SK-N-SH treated with all-trans-retinoic acid at 6 μM for 48 hours (cell line): ENCODE measurements around the gene NKD2.
"Not testable (repeated sequence)": the region's sequence is repeated elsewhere in the genome, so short reads cannot be mapped to it uniquely, and the experiment has no call there.

Experiments used
- ATAC-seq: fragments of 200-7000 bp; cut with Tn5 transposase; 3 replicates; pipeline ENCODE4 v1.9.1; 2020; ENCODE audit warnings: mild to moderate bottlenecking, moderate library complexity
- BACH2 ChIP-seq: fragments of 250-450 bp; sonication (Bioruptor Pico); IDR thresholded peaks from 2 replicates; pipeline ENCODE4 v1.9.0; 2021; ENCODE audit warnings: mild to moderate bottlenecking, borderline replicate concordance
- ESRRG ChIP-seq: fragments of 250-450 bp; sonication (Bioruptor Pico); IDR thresholded peaks from 2 replicates; pipeline ENCODE4 v1.6.1; 2021; ENCODE audit warnings: mild to moderate bottlenecking
- ISL1 ChIP-seq: fragments of 250-450 bp; sonication (Bioruptor Pico); IDR thresholded peaks from 2 replicates; pipeline ENCODE4 v2.1.2; 2022; ENCODE audit warnings: mild to moderate bottlenecking, moderate library complexity
- PATZ1 ChIP-seq: fragments of 250-450 bp; sonication (Bioruptor Pico); IDR thresholded peaks from 2 replicates; pipeline ENCODE4 v1.8.0; 2020; ENCODE audit warnings: mild to moderate bottlenecking, moderate library complexity, borderline replicate concordance
- POU6F1 ChIP-seq: fragments of 250-450 bp; sonication (Bioruptor Pico); IDR thresholded peaks from 2 replicates; pipeline ENCODE4 v1.8.0; 2021; ENCODE audit warnings: low read depth, mild to moderate bottlenecking, moderate library complexity, borderline replicate concordance
- PPARA ChIP-seq: fragments of 250-450 bp; sonication (Bioruptor Pico); IDR thresholded peaks from 2 replicates; pipeline ENCODE4 v1.5.0; 2020; ENCODE audit warnings: mild to moderate bottlenecking, borderline replicate concordance
- RARB ChIP-seq: fragments of 250-450 bp; sonication (Bioruptor Pico); IDR thresholded peaks from 2 replicates; pipeline ENCODE4 v1.8.0; 2021; ENCODE audit warnings: mild to moderate bottlenecking, moderate library complexity
- SNAI2 ChIP-seq: fragments of 250-450 bp; sonication (Bioruptor Pico); IDR thresholded peaks from 2 replicates; pipeline ENCODE4 v1.5.0; 2020; ENCODE audit warnings: mild to moderate bottlenecking, moderate library complexity
- TCF4 ChIP-seq: fragments of 250-450 bp; sonication (Bioruptor Pico); IDR thresholded peaks from 2 replicates; pipeline ENCODE4 v1.8.0; 2021; ENCODE audit warnings: mild to moderate bottlenecking, moderate library complexity, borderline replicate concordance
- TSHZ2 ChIP-seq: fragments of 250-450 bp; sonication (Bioruptor Pico); IDR thresholded peaks from 2 replicates; pipeline ENCODE4 v1.5.0; 2020; ENCODE audit warnings: mild to moderate bottlenecking, moderate library complexity
- ZC3H10 ChIP-seq: fragments of 250-450 bp; sonication (Bioruptor Pico); IDR thresholded peaks from 2 replicates; pipeline ENCODE4 v1.5.1; 2021; ENCODE audit warnings: mild to moderate bottlenecking, moderate library complexity
- ZNF565 ChIP-seq: fragments of 450-650 bp; formaldehyde crosslinking; conservative IDR thresholded peaks from 2 replicates; pipeline ENCODE4 v1.5.0; 2020; ENCODE audit warnings: low read depth, mild to moderate bottlenecking, moderate library complexity
- ZNF70 ChIP-seq: fragments of 450-650 bp; formaldehyde crosslinking; IDR thresholded peaks from 2 replicates; pipeline ENCODE4 v1.5.0; 2020; ENCODE audit warnings: mild to moderate bottlenecking, moderate library complexity
- TF ChIP-seq, protein P1 (sequence below): fragments of 250-450 bp; sonication (Bioruptor Pico); IDR thresholded peaks from 2 replicates; pipeline ENCODE4 v1.5.1; 2020; ENCODE audit warnings: low read depth, mild to moderate bottlenecking, moderate library complexity
- TF ChIP-seq, protein P2 (sequence below): fragments of 250-450 bp; sonication (Bioruptor Pico); IDR thresholded peaks from 2 replicates; pipeline ENCODE4 v1.5.1; 2021; ENCODE audit warnings: mild to moderate bottlenecking, moderate library complexity

Gene NKD2

GRCh38 chr5:1079486-1079885 is 70.9 kb downstream of the NKD2 start:
- ATAC-seq: no peak
- TF ChIP-seq PPARA (CRISPR knock-in tag): no peak
- no peak for TF ChIP-seq TCF4 (CRISPR knock-in tag)

DNA sequence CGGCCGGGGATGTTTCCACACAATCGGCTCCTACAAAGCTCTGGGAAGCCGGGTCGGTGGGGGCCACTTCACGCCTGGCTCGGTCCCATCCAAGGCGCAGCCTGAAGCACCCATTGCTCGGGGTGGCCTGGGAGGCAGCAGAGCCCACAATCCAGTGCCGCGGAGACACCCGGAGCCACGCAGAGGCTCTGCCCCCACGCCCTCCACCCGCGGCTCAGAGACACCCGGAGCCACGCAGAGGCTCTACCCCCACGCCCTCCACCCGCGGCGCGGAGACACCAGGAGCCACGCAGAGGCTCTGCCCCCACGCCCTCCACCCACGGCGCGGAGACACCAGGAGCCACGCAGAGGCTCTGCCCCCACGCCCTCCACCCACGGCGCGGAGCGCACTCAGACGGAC is 71.4 kb downstream of the NKD2 start:
- no peak for TF ChIP-seq ZNF565 (CRISPR knock-in tag)
- TF ChIP-seq POU6F1 (CRISPR knock-in tag): no peak
- TF ChIP-seq, protein P1, sequence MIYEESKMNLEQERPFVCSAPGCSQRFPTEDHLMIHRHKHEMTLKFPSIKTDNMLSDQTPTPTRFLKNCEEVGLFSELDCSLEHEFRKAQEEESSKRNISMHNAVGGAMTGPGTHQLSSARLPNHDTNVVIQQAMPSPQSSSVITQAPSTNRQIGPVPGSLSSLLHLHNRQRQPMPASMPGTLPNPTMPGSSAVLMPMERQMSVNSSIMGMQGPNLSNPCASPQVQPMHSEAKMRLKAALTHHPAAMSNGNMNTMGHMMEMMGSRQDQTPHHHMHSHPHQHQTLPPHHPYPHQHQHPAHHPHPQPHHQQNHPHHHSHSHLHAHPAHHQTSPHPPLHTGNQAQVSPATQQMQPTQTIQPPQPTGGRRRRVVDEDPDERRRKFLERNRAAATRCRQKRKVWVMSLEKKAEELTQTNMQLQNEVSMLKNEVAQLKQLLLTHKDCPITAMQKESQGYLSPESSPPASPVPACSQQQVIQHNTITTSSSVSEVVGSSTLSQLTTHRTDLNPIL (CRISPR knock-in tag): no peak
- TF ChIP-seq, all 23 proteins: peak for 0
- ATAC-seq: no peak

DNA sequence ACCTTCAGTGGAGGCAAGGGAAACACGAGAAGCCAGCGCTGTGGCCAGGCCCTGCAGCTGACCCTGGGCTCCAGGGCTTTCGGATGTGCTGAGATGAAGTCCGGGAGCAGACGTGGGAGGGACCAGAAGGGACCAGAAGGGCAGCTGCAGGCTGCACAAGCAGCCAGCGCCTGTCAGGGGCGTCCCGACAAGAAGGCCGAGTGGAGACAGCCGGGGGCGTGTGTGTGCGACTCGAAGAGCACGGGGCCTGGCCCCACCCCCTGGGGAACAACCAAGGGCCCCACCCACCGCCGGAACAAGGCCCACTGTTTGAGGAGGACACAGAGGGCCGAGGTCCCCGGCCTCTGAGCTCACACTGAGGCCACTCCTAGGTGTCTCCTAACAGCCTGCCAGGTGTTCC is 71.8 kb downstream of the NKD2 start:
- no peak for TF ChIP-seq TSHZ2 (CRISPR knock-in tag)
- TF ChIP-seq ZNF70 (CRISPR knock-in tag): no peak
- TF ChIP-seq ZC3H10: no peak
- TF ChIP-seq SNAI2 (CRISPR knock-in tag): no peak
- no peak for TF ChIP-seq PATZ1 (CRISPR knock-in tag)
- no peak for TF ChIP-seq ISL1 (CRISPR knock-in tag)
- no peak for TF ChIP-seq POU6F1 (CRISPR knock-in tag)
- no peak for TF ChIP-seq RARB (CRISPR knock-in tag)
- TF ChIP-seq, protein P2, sequence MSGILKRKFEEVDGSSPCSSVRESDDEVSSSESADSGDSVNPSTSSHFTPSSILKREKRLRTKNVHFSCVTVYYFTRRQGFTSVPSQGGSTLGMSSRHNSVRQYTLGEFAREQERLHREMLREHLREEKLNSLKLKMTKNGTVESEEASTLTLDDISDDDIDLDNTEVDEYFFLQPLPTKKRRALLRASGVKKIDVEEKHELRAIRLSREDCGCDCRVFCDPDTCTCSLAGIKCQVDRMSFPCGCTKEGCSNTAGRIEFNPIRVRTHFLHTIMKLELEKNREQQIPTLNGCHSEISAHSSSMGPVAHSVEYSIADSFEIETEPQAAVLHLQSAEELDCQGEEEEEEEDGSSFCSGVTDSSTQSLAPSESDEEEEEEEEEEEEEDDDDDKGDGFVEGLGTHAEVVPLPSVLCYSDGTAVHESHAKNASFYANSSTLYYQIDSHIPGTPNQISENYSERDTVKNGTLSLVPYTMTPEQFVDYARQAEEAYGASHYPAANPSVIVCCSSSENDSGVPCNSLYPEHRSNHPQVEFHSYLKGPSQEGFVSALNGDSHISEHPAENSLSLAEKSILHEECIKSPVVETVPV (CRISPR knock-in tag): no peak
- TF ChIP-seq BACH2: no peak
- no peak for TF ChIP-seq ESRRG
- TF ChIP-seq, all 23 proteins: peak for 0
- ATAC-seq: no peak

- ATAC-seq: no peak
- TF ChIP-seq ZNF565 (CRISPR knock-in tag) (no peak), TSHZ2 (CRISPR knock-in tag) (no peak)
These were observed 72.9 kb downstream of the NKD2 start for GRCh38 chr5:1081519-1081918.

DNA sequence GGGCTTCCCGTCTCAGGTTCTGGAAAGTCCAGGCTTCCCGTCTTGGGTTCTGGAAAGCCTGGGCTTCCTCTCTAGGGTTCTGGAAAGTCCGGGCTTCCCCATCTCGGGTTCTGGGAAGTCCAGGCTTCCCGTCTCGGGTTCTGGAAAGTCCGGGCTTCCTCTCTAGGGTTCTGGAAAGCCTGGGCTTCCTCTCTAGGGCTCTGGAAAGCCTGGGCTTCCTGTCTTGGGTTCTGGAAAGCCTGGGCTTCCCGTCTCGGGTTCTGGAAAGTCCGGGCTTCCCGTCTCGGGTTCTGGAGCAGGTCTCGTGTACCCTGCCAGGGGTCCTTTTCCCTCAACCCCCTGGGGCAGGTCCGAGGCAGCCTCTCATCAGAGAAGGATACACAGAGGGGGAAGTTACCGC is 74.4 kb downstream of the NKD2 start:
- ATAC-seq: not testable (repeated sequence)
